GM18526 (cell line): ENCODE results near the gene CIAO3.
A peak's percentile ranks its signal among the peaks of the same experiment; 100 is the strongest.

Source experiments
- POLR2A ChIP-seq: IDR thresholded peaks from 3 replicates; pipeline ENCODE4 v1.6.1; 2011; ENCODE audit not compliant: insufficient read length; ENCODE audit errors: extremely low read depth

The CIAO3 gene

GRCh38 chr16:725463-726187 is 15.2 kb downstream of the CIAO3 start:
- TF ChIP-seq POLR2A, result no peak

DNA sequence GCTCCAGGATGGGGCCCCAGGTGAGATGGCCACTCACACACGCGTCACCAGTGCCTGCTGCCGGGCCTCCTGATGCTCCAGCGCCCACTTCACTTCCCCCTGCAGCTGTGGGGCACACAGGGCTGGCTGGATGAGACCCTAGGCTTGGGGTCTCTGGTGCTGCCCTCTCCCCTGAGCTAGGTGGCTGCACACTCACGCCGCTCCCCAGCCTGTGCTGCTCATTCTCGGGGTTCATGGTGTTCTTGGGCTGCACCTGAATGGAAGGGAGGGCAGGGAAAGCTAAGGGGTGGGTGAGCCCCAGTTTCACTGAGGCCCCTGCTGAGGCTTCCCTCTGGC is 15.8 kb downstream of the CIAO3 start:
- no peak for TF ChIP-seq POLR2A

- no peak for TF ChIP-seq POLR2A
Observed at GRCh38 chr16:724188-725040, 16.4 kb downstream of the CIAO3 start.

GRCh38 chr16:723695-724094 is 17.1 kb downstream of the CIAO3 start:
- TF ChIP-seq POLR2A, result no peak

DNA sequence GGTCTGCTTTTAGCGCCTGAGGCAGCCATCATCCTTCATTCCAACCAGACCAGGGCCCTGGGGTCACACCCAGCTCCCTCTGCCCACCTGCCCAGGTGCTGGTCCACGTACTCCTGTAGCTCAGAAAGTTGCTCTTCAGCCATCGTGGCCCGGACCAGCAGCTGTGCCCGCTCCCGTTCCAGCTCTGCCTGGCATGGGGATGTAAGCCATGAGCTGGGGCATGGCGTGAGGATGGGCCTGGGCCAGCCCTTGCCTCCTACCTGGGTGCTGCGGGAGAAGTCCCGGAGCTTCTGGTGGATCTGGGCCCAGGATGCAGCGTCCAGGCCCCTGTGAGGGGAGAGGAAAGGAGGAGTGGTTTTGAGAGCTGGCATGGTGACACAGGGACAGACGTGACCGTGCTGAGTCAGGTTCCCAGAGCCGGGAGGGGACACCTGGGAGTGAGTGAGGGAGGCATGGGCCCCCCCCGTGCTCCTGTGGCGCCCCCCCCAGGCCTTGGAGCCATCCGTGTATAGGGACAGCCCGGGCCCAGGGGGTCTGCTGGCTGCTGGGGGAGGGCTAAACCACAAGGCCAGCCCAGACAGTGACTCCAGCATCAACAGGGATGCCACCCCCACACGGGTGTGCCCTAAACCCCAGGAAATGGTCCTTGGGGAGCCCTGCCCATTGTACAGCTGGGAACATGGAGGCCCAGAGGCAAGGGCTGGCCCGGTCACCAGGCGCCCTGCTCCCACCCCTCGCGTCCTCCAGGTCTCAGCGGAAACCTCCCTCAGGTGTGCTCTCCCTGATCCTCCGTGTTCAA is 17.8 kb downstream of the CIAO3 start:
- TF ChIP-seq POLR2A, result peak; percentile 2

DNA sequence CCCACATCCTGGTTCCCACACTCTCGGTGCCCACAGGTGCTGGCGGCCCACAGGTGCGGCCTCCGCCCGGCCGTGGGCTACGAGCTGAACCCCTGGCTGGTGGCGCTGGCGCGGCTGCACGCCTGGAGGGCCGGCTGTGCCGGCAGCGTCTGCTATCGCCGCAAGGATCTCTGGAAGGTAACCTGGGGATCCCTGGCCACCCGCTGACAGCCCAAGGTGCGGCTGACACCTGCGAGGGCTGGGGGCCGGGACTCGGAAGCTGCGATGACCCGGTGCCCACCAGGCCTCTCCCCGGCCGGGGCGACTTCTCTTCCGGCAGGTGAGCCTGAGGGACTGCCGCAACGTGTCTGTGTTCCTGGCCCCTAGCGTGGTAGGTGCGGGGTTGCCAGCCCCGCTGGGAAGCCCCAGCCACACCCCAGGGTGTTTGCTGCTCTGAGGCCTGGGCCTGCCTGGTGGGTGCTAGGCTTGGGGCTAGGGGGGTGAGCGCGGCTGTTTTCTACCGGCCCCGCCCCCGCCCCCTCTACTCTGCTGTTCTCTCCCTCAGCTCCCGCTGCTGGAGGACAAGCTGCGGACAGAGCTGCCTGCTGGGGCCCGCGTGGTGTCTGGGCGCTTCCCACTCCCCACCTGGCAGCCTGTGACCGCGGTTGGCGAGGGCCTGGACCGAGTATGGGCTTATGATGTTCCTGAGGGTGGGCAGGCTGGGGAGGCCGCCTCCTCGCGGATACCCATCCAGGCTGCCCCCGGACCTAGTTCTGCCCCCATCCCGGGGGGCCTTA is 18.8 kb downstream of the CIAO3 start:
- no peak for TF ChIP-seq POLR2A

GRCh38 chr16:720990-721764 is 19.6 kb downstream of the CIAO3 start, which contains the start of gene ANTKMT:
Gene ANTKMT, plus strand, starts transcription at chr16:721146. Its CDS starts 129 bp downstream, at chr16:721275.
- TF ChIP-seq POLR2A, result peak; percentile 96

DNA sequence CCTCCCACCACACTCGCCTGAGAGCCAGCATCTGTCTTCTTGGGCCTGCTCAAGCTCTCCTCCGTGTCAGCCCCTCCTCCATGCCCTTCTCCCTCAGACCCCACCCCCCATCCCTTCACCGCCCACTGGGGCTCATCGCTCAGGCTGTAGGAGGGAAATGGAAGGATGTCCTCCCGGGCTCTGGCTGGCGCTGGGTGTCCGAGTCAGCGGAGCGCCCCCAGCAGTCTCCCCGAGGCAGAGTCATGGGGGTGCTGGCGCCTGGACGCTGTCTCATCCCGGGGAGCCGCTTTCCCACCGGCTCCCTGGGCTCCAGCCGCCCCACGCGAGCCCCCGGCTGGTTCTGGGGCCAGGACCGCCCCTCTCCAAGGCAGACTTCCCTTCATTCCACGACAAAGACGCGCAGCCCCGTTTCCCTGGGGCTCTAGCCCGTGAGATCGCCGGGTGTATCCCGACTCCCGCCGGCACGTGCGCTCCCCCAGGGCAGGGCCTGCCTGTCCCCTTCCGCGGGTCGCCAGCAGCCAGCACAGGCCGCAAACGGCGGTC is 20.3 kb downstream of the CIAO3 start:
- no peak for TF ChIP-seq POLR2A

- TF ChIP-seq POLR2A, result no peak
Observed at GRCh38 chr16:719815-720446, 20.9 kb downstream of the CIAO3 start.

- TF ChIP-seq POLR2A, result no peak
Observed at GRCh38 chr16:718922-719321, 21.9 kb downstream of the CIAO3 start.

GRCh38 chr16:718389-718788 is 22.4 kb downstream of the CIAO3 start:
- no peak for TF ChIP-seq POLR2A

- TF ChIP-seq POLR2A, result no peak
Observed at GRCh38 chr16:717450-718245, 23.1 kb downstream of the CIAO3 start.
